ENCODE measurements around the gene IGFBP7.

The IGFBP7 gene

GRCh38 chr4:57034520-57034919 lies 75.7 kb downstream of the IGFBP7 start:
- DNase-seq = no peak

- no peak for DNase-seq
Observed at GRCh38 chr4:57023104-57023503, 87.1 kb downstream of the IGFBP7 start.

GRCh38 chr4:57020467-57021101 lies 89.6 kb downstream of the IGFBP7 start:
- DNase-seq = no peak

- no peak for DNase-seq
Observed at GRCh38 chr4:57018980-57019379, 91.2 kb downstream of the IGFBP7 start.

- no peak for DNase-seq
Observed at GRCh38 chr4:57013543-57014120, 96.6 kb downstream of the IGFBP7 start.

- no peak for DNase-seq
Observed at GRCh38 chr4:56999751-57000150, 110.4 kb downstream of the IGFBP7 start.

- DNase-seq = peak; percentile 65
Observed at GRCh38 chr4:56995525-56995924, 114.7 kb downstream of the IGFBP7 start.

- no peak for DNase-seq
Observed at GRCh38 chr4:56990109-56990905, 119.9 kb downstream of the IGFBP7 start.

GRCh38 chr4:56986952-56987351 lies 123.2 kb downstream of the IGFBP7 start:
- no peak for DNase-seq

GRCh38 chr4:56986192-56986591 lies 124.0 kb downstream of the IGFBP7 start:
- no peak for DNase-seq

GRCh38 chr4:56981795-56982201 lies 128.4 kb downstream of the IGFBP7 start:
- DNase-seq = no peak
